IPS-NIHi7 (cell line): ENCODE measurements around the gene TP53I13.
"Not testable (repeated sequence)": the region's sequence is repeated elsewhere in the genome, so short reads cannot be mapped to it uniquely, and the experiment has no call there.

ENCODE experiments used
- DNase-seq: peaks from one replicate; pipeline ENCODE4 v3.0.0; 2012; ENCODE audit warnings: mixed read lengths; ENCODE audit errors: extremely low spot score

TP53I13 gene, protein sequence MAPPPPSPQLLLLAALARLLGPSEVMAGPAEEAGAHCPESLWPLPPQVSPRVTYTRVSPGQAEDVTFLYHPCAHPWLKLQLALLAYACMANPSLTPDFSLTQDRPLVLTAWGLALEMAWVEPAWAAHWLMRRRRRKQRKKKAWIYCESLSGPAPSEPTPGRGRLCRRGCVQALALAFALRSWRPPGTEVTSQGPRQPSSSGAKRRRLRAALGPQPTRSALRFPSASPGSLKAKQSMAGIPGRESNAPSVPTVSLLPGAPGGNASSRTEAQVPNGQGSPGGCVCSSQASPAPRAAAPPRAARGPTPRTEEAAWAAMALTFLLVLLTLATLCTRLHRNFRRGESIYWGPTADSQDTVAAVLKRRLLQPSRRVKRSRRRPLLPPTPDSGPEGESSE

DNA sequence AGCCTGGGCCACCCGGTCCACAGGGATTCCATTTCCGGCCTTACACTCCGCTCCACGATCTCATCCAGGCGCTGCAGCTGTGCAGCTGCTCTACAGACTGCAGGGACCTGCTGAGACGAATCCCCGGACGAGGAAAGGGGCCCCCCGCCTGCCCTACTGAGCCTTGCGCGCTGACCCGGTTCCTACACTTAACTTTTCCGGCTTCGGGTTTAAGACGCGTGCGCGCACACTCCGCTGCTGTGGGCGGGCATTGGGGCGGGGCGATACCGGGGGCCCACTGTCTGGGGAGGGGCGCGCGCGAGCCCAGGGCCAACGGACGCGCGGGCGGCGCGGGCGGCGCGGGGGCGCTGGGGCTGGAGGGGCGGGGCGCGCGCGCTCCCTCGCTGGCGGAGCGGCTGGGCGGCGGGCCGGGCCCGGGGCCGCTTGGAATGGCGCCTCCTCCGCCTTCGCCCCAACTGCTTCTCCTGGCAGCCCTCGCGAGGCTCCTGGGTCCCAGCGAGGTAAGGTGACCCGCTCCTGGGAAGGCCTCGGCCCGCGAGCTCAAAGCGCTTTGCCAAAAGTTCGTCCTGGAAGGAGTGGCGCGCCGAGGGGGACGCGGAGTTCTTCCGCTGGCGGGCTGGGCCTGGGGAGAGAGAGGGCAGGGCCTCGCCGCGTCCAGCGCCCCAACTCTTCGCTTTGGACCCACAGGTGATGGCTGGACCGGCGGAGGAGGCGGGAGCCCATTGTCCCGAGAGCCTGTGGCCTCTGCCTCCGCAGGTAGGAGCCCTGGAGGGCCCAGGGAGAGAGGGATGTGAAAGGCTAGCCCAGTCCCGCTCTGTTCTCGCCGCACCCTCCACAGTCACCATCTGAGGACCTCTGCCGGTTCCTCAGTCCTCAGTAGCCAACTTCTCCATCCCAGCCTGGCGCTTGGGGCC lies at the start of gene TP53I13:
Gene TP53I13 (plus strand): TSS at position 371 of the 914 bp plus-strand sequence. CDS start 58 bp downstream, at position 429.
- DNase-seq = peak; percentile 89

DNA sequence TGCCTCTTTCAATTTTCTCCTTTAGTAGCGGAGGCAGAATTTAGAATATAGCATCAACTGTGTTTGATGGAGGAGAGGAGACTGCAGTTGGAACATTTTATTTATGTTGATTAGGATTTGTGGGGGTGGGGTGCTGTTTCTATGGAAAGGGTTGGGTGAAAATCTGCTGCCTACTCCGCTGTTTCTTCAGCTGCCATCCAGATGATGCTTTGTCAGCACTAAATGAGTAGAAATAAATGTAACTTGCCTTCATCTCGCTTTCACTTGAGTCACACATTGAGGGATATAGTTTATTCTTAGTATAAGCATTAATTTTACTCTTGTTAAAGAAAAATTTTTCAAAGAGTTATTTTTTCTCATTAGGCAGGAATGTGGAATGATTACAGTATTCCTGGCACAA lies 43.8 kb upstream of the TP53I13 start:
- no peak for DNase-seq

DNA sequence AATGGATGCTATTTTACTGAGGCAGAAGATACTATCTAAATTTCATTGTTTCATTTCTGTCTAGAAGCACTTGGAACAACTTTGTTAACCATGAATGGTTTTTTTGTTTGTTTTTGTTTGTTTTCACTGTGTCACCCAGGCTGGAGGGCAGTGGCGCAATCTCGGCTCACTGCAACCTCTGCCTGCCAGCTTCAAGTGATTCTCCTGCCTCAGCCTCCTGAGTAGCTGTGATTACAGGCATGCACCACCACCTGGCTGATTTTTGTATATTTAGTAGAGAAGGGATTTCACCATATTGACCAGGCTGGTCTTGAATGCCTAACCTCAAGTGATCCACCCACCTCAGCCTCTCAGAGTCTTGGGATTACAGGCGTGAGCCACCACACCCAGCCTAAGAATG lies 42.2 kb upstream of the TP53I13 start:
- no peak for DNase-seq

DNA sequence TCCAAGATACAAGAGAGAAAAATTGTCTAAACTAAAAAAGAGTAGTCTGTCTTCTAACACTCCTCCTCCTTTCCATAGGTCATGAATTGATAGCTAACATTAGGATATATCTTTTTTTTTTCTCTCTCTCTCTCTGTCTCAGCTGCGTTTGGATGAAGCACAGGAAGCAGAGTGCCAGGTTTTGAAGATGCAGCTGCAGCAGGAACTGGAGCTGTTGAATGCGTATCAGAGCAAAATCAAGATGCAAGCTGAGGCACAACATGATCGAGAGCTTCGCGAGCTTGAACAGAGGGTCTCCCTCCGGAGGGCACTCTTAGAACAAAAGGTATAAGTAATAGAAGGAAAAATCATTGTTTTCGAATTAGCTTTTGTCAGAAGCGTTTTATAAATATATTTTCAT lies 34.5 kb upstream of the TP53I13 start:
- DNase-seq = no peak

DNA sequence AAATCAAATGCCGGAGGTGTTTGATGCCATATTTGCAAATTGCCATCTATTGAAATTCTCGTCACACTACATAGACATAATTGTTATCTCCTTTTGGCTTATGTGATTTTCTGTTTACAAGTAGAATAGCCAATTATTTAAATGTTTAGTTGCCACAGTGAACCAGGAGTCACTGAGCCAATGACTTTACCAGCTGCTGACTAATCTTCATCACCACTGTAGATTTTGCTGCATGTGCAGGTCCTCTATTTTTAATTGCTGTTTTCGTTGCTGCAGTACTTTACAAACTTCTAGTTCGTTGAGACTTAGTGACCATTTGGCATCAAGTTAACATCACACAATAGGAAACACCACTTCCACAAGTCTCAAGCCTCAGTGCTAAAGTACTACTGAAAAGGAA lies 24.4 kb upstream of the TP53I13 start:
- DNase-seq = no peak

DNA sequence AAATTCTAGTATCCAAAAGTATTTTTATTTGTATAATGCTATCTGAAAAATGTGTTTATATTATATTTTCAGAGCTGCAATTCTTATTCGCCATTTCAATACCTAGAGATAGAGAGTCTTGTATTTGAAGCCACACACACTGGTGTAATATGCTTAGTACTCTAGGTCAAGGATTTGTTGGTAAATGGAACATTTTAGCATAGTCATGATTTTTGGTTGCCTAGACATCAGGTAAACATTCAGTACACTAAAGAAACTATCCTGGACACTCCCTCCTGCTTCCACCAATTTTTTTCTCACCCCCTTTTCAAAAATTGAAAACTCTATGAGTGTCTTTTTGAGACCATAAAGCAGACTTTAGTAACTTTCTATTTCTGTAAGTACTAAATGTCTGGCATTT lies 22.4 kb upstream of the TP53I13 start:
- no peak for DNase-seq

DNA sequence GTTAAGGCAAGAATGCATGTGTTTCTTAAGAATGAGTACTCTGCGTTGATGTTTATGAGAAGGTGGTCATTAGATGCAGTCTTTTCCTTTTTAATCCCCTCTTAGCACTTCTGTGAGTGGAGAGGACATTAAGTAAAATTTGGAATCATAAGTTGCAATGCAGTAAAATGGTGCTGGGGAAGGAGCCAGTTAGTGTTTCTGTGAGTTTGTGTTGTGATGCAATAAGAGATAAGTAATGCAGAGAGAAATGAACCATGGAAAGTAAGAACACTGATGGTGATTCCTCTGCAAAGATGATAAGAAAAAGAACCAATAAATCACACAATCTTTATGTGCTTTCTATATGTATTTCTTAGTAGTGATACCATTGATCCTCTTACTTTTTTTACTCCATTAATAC lies 21.7 kb upstream of the TP53I13 start:
- no peak for DNase-seq

DNA sequence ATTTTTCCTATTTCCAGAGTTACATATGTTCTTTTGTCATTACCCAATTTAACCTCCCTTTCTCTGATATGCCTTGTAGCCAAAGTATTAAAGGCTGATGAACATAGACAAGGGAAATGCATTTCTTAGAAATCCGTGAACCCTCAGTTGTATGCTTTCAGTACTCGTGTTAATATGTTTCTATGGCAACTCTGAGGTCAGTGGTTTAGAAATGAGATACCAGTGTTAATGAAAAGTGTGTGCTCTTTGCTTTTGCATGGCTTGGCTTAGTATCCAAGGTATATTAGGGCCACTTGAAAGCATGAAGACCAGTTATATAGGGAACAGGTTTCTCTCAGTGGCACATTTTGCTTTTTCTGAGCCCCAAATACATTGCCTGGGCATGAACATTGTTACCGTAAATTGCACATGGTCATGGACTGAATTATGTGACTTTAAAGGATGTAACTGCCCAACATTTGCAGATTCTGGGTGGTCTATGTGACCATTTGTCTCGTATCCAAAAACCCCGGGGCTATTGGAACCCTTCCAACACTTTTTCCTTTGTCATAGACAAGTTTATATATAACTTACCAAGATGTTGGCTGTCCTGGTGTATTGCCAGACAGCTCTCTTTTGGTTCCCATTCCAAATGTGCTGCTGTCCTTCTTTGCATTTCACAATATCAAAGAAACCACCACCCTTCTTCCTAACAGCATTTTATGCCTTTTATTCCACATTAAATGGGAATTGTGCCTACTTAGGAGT lies 19.2 kb upstream of the TP53I13 start:
- DNase-seq = no peak

DNA sequence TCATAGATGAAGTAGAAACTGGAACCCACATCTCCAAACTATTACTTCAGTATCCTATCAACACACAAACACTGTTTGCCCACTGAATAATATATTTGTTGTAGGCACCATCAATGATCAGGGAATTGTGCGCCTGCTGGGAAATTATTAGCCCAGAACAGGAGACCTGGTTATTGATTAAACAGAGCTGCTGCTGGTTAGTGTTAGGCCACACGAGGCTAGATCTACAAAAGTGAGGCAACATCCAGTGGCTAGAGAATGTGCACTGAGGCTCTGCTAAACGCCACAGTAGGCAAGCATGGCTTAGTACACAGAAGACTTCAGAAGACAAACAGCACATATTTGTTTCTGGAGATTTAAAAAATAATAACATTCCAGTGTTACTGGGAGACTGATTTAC lies 12.7 kb upstream of the TP53I13 start:
- DNase-seq = no peak

DNA sequence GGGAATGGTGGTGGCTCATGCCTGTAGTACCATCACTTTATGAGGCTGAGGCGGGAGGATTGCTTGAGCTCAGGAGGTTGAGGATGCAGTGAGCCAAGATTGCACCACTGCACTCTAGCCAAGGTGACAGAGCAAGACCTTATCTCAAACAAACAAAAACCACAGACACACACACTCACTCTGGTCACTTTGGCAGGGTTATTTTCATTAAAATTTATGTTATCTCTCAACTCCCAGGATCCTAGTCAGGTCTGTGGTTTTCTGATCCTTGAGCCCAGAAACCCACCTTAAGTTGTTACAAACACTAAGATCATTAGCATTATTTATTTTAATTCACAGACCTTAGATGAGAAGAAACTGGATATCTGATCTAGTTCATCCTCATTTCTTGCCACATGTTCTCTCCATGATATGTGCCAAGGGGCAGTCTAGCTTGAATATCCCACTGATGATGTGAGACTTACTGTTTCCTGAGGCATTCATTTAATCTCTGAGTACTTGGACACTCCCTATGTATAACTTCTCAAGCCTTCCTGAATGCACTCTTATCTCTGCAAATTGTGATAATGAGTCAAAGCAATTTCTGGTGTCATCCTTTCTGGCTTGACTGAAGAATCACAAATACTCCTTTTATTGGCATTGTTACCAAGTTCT lies 11.3 kb upstream of the TP53I13 start:
- no peak for DNase-seq

DNA sequence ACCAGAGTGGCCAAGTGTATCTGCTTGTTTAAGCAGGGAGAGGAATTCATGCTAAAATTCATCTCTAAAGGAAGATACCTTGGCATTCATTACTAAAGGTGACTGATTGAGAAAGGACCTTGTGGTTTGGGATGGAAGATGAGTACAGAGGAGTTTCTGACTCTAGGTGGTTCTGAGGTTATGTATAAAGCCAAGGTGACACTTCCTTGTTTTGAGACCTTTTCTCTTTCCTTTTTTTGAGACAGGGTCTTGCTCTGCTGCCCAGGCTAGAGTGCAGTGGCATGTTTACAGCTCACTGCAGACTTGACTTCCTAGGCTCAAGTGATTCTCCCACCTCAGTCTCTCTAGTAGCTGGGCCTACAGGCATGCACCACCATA lies 10.8 kb upstream of the TP53I13 start:
- no peak for DNase-seq

DNA sequence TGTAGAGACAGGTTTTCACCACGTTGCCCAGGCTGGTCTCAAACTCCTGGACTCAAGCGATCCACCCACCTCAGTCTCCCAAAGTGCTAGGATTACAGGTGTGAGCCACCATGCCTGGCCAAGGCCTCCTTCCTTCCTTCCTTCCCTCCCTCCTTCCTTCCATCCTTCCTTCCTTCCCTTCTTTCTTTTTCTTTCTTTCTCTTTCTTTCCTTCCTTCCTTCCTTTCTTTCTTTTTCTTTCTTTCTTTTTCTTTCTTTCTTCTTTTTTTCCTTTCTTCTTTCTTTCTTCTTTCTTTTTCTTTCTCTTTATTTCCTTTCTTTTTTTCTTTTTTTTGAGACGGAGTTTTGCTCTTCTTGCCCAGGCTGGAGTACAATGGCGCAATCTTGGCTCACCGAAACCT lies 10.4 kb upstream of the TP53I13 start:
- DNase-seq = not testable (repeated sequence)

DNA sequence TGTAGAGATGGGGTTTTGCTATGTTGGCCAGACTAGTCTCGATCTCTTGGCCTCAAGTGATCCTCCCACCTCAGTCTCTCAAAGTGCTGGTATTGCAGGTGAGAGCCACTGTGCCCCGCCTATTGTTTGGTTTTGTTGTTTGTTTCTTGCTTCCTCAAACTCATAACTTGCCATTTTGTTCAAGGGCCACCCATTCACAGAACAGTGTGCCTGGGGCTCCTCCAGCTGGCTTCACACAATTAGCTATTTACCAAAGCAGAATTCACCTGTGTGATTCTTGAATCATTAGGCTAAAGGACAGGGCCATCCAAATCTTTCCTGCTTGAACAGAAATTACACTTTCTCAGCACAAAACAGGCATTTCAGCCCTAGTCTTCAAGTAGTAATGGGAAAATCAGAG lies 8.9 kb upstream of the TP53I13 start:
- no peak for DNase-seq

DNA sequence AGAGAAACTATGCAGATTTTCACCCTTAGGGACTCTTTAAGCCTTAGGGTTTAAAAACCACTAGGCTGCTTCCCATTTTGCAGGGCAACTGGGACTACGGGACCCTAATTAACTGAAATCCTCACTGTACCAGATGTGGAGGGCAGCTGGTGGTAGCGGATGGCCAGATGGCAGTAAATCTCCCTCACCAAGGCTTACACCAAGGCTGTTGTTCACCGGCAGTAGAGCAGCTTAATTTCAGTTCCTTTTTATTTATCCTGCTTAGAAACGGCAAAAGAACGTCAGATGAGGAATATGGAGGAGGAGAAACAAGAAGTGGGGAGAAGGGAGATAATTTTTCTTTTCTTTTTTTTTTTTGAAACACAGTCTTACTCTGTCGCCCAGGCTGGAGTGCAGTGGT lies 8.2 kb upstream of the TP53I13 start:
- no peak for DNase-seq

DNA sequence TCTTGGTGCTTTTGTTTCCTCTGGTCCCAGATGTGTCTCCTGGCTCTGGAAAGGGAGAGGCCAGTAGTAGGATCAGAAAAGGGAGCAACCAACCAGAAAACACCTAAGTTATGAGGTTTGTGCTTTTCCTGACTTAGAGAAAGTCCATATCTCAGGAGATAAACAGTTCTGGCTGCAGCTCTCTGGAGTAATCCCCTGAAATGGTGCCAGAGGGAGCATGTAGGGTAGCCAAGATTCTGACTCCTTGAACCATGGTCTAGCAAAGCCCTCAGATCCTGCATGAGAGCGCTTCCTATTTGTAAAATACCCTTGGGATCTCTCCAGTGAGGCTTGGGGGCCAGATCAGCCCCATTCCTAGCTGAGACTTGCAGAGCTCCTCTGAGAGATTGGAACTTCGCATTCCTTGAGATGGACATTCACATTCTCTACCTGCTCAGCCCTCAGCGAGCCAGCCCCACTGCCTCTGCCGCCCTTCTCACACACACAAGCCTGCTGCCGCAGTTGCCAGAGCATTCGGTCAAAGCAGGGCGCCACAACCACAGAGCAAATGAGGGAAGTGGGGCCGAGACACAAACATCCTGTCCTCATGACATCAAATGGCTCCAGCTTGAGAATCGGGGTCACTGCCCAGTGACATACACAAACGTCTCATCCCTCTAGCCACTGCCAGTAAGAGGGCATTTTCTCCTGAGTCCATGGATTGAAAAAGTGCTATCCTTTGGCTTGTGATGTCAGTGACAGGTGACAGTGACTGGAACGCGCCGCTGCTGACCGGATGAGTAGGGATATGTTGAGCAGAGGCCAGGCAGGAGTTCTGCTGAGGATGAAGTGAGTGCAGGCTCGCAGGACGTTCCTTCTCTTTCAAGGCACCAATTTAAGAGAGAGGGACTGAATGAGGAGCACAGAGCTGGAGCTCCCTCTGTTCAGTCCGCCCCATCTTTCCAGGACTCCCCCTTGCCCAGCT lies 6.7 kb upstream of the TP53I13 start:
- DNase-seq = no peak

DNA sequence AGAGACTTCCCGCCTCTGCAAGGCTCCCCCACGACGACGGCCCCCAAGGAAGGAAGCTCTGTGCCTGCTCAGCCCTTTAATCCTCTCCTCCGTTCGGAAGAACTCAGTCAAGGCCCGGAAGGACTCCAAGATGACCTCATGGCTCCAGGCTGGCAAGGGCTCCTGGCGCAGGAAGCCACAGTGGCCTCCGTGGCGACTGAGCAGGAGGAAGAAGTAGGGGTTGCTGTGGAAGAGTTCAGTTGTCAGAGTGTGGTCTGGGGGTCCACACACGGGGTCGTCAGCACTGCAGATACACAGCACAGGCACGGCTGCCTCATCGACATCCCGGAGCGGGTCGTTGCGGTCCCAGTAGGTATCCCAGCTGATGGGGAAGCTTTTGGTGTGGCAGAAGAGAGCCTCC lies 5.9 kb upstream of the TP53I13 start:
- no peak for DNase-seq

DNA sequence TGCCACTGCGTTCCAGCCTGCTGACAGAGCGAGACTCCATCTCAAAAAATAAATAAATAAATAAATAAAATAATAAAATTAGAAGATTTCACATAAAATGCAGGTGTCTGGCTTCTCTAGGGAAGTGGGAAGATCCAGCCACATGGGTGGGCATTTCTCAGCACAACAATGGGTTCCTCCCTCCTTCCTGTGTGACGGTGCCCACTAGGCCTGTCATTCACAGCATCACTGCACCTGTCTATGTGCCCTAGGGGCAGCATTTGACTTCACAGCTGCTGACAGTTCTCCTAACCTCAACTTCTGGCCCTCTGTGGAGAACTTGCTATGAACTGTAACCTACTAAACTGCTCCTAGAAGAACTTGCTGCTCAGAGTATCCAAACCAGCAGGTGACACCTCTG lies 4.7 kb upstream of the TP53I13 start:
- no peak for DNase-seq

DNA sequence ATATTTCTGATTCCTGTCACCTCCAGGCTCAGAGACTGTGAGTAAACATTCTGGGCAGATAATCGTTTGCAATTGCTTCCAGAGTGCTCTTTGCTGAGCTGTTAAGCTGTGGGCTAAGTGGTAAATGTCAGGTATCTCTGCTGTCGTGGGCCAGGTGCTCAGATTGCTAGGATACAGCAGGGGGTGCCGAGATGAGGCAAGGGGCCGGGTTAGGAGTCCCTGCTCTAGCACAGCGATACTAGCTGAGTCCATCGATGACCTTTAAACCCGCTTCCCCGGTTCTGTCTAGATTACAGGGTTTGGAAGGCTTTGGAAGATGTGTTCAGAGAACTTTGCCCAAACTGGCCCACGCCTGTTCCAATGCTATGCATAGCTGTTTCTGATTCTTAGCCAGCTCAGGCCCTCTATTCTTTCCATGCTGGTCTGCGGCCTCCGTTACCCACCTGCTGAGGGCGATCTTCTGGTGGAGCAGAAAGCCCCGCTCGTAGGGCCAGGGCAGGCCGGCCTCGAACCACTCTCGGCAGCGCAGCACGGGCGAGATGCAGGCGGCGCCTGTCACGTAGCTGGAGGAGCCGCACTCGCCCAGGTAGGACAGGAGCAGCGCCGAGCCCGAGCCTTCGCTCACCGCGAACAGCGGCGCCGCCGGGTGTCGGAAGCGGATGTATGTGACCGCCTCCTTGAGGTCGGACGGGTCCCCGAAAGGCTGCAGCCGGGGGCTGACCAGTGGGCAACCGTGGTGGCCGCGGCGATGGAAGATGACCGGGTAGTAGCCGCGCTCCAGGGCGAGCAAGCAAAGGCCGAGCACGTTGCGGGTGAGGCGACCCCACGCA lies 2.6 kb upstream of the TP53I13 start:
- DNase-seq = peak; percentile 64

DNA sequence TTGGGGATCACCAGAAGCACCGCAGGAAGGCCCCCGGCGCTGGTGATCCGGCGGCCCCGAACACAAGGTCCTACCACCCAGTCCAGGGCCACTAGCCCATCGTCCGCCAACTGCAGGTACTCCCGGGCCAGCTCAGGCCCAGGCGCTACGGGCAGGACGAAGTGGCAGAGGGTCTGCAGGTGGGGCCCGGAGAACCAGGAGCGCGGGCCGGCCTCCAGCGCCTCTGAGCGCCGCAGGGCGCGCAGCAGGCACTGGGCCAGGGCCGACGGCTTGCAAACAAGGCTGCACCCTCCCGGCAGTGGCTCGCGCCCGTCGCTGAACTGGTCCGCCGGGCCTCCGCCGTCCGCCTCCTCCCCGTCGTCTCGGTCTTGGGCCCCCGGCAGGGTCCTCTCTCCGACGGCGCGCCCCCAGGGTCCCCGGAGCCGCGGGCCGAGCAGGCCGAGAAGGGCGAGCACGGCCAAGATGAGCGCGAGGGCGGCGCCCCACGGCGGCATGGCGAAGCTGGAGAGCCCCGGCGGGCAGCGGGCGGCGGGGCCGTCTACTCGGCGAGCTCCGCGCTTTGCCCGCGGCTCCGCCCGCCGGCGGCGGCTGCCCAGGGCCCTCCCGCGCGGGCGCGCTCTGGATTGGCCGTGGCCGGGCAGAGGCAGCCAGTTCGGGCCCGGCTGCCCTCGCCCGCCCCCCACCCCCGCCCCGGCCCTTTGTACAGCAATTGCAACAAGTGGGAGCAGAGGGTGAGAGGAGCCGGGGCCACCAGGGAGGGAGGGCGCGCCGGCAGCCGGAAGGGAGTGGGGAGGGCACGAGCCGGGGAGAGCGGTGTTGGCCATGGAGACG lies 1.8 kb upstream of the TP53I13 start, which contains the start of gene ABHD15:
Gene ABHD15 (minus strand): TSS at position 565 of the 831 bp plus-strand sequence. CDS start 71 bp downstream, at position 494.
- DNase-seq = peak; percentile 64
